GM12892 (cell line): ENCODE measurements around the gene SCYGR5. TPM values are rescaled to one million over a fixed set of nuclear protein-coding genes. Genes with fewer than 3 reads are reported as not detected.
"Not testable (repeated sequence)": the region's sequence is repeated elsewhere in the genome, so short reads cannot be mapped to it uniquely, and the experiment has no call there.

Source experiments
- DNase-seq: peaks from one replicate; pipeline ENCODE4 v3.0.0; 2011; ENCODE audit not compliant: insufficient read length
- FAIRE-seq: peaks from 2 replicates; lab custom pipeline; 2011; peaks lifted over from hg19 to GRCh38; lab: Jason Lieb, UNC
- POLR2A ChIP-seq: IDR thresholded peaks from 2 replicates; pipeline ENCODE4 v1.6.1; 2011; ENCODE audit warnings: low read depth, low read length, control low read depth
- POLR2AphosphoS5 ChIP-seq: IDR thresholded peaks from 2 replicates; pipeline ENCODE4 v1.6.1; 2011; ENCODE audit warnings: low read depth, low read length, control low read depth
- TAF1 ChIP-seq: IDR thresholded peaks from 2 replicates; pipeline ENCODE4 v1.6.1; 2011; ENCODE audit warnings: low read depth, mild to moderate bottlenecking, control low read depth, low read length, borderline replicate concordance
- polyA plus RNA-seq: library from polyadenylated mRNA; unstranded; fragments of >200 nt; gene quantifications from one replicate; pipeline ENCODE4 v1.2.1, GENCODE V29; 2012; ENCODE audit warnings: missing spikeins, inconsistent platforms; ENCODE audit not compliant: missing spikeins

Gene SCYGR5
- polyA plus RNA-seq, result not detected

GRCh38 chr2:227666631-227667170 is at the start of gene SCYGR5:
TSS of gene SCYGR5 (plus strand) at chr2:227666804. CDS start at chr2:227666804, 0 bp downstream.
- FAIRE-seq, DNase-seq: not testable (repeated sequence)

DNA sequence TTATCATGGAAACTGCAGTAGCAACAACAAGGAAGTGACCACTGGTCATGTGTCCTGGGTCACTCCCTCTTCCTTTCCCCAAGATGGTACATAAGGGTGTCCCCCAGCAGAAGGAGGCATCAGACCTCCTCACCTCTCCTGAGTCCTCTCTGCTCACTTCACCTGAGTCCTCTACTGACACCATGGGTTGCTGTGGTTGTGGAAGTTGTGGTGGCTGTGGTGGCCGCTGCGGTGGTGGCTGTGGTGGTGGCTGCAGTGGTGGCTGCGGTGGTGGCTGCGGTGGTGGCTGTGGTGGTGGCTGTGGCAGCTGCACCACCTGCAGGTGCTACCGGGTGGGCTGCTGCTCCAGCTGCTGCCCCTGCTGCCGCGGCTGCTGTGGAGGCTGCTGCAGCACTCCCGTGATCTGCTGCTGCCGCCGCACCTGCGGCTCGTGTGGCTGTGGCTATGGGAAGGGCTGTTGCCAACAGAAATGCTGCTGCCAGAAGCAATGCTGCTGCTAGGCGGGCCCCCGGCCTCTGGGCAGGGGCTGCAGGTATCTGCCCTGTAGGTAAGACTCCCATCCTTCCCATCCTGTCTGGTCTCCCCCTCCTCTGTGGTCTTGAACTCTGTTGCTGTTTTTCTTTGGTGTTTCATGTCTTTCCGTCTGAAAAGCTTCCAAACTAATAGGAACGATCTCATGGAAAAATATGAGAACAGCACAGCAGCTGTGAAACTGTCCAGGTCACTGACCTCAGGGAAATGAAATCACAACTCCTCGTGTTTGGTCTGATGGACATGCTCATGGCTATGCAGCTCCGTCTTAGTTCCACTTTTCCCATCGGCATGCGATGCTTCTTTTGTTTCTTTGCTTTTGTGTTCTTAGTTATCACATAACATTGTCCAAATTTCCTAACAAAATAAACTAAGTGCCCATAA is 49.0 kb upstream of the SCYGR5 start, which contains the start of gene SCYGR4:
Gene SCYGR4 (plus strand): TSS at position 183 of the 915 bp plus-strand sequence. CDS start 0 bp downstream, at position 183.
- FAIRE-seq (no peak), DNase-seq (no peak)
- TF ChIP-seq POLR2AphosphoS5 (no peak), POLR2A (no peak), TAF1 (no peak)

- FAIRE-seq (no peak), DNase-seq (no peak)
- TF ChIP-seq POLR2AphosphoS5 (no peak), TAF1 (no peak), POLR2A (no peak)
These were observed 43.4 kb upstream of the SCYGR5 start for GRCh38 chr2:227623226-227623625.

- FAIRE-seq (no peak), DNase-seq (no peak)
- no peak for TF ChIP-seq POLR2A
- TF ChIP-seq POLR2AphosphoS5, result no peak
- TF ChIP-seq TAF1, result no peak
These were observed 41.2 kb upstream of the SCYGR5 start for GRCh38 chr2:227625420-227625819.

GRCh38 chr2:227626580-227627151 is 39.9 kb upstream of the SCYGR5 start:
- FAIRE-seq (no peak), DNase-seq (no peak)
- no peak for TF ChIP-seq POLR2AphosphoS5
- TF ChIP-seq POLR2A, result no peak
- no peak for TF ChIP-seq TAF1

DNA sequence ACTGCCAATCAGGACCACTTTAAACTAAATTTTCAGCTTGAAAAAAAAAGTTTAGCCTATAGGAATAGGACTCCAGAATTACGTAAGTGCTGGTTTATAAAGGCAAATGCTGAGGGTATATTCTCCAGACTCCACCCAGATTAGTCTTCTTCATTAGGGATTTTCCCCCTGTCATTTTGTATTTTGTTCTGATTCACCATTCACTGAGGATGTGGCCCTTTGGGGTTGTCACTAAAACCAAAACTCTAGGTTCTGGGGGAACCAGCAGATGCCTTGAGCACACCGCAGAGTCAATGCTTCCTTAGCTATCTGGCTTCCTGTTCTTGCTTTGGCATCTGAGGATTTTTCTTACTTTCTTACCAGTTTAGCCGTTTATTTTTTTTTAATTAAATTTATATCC is 38.8 kb upstream of the SCYGR5 start:
- FAIRE-seq, result peak; percentile 79
- TF ChIP-seq POLR2A (no peak), POLR2AphosphoS5 (no peak), TAF1 (no peak)
- no peak for DNase-seq

DNA sequence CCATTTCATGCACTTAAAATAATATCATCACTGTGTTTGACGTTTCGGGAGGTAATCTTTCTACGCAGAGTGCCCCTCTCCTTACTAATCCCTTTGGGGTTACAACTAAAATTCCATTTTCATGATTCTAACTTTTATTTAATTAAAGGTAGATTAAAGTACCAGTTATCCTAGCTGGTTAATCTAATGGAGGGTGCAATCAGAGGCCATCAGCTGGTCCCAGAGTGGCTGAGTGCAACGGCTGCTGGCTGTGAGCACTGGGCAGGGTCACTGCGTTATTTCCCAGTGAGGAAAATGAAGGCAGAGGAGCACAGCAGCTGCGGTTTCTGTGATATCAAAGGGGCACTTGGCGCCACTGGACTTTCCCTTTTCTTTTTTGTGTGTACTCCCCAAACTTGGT is 37.2 kb upstream of the SCYGR5 start:
- FAIRE-seq (no peak), DNase-seq (no peak)
- TF ChIP-seq TAF1 (no peak), POLR2AphosphoS5 (no peak), POLR2A (no peak)

DNA sequence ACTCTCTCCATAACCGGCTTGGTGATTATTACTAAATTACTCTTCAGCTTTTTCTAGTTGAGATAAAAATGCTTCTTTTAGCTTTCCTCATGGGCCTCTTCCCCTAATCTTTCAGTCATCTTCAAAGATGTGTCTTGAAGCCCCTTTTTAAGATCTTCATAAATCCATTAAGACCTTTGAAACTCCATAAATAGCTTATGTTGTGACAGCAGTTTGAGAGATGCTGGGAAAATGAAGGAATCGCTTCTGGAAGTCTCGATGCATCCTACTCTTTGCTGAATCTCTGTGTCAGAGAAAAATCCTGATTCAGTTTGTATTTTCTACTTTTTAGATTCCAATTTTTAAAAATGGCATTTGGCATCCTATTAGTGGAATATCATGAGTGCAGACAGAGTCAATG is 36.3 kb upstream of the SCYGR5 start:
- DNase-seq (no peak), FAIRE-seq (no peak)
- TF ChIP-seq POLR2AphosphoS5 (no peak), TAF1 (no peak), POLR2A (no peak)

DNA sequence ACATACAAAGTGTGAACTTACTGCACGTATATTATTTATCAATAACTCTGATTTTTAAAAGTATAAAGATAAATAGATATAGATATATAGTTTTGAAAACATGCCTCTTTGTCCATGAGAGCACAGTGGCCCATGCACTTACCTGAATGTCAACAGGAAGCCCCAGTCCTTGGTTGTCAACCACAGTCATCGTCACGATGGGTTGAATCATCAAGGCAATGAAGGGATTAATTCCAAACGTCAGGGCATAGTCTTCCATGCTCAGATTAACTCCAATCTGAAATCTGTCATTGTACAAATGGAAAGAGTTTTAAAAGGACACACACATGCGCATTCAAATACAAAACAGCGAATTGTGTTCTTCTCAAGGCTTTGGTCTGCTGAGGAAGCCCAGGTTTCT is 33.8 kb upstream of the SCYGR5 start:
- DNase-seq, result no peak
- FAIRE-seq, result no peak
- TF ChIP-seq TAF1, result no peak
- no peak for TF ChIP-seq POLR2A
- TF ChIP-seq POLR2AphosphoS5, result no peak

DNA sequence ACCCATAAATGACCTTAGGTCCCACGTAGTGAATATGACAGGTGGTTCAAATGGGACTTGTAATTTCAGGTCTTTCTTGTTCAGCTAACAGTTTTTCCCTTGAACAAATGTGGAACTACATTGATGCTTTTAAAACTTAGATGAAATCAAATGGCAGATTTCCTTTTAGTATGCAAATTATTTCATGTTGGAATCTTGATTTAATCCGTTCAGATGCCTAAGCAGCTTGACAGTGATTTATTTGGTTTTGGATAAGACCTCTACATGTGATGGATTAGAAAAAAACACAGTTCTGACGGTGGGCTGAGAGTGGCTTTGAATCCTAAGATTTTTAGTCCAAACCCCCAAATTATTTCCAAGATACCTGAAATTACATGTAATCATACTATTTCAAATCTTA is 32.4 kb upstream of the SCYGR5 start:
- TF ChIP-seq TAF1 (no peak), POLR2A (no peak), POLR2AphosphoS5 (no peak)
- DNase-seq, result no peak
- no peak for FAIRE-seq

- no peak for TF ChIP-seq POLR2A
- no peak for TF ChIP-seq TAF1
- TF ChIP-seq POLR2AphosphoS5, result no peak
- FAIRE-seq (no peak), DNase-seq (no peak)
These were observed 23.9 kb upstream of the SCYGR5 start for GRCh38 chr2:227642656-227643055.
